Thyroid gland (tissue), 4 donors: ENCODE measurements around the gene PDZD2.

ENCODE experiments used
- POLR2A ChIP-seq, 2 donors: fragments of 450-650 bp; IDR thresholded peaks; one replicate each; pipeline ENCODE4 v1.6.1; 2017; ENCODE audit warnings: antibody characterized with exemption in 2 of 2, mild to moderate bottlenecking in 2 of 2, moderate library complexity in 1 of 2
- TF ChIP-seq, protein P1 (sequence below), 6 experiments: fragments of 200-600 bp in 3 of 6; fragments of 450-650 bp in 3 of 6; sonication (generic) in 3 of 6; IDR thresholded peaks; one replicate each; pipeline ENCODE4 v1.5.1; 2016 to 2019; ENCODE audit warnings: antibody characterized with exemption in 6 of 6, mild to moderate bottlenecking in 2 of 6, inconsistent platforms in 1 of 6, moderate library complexity in 1 of 6

DNA sequence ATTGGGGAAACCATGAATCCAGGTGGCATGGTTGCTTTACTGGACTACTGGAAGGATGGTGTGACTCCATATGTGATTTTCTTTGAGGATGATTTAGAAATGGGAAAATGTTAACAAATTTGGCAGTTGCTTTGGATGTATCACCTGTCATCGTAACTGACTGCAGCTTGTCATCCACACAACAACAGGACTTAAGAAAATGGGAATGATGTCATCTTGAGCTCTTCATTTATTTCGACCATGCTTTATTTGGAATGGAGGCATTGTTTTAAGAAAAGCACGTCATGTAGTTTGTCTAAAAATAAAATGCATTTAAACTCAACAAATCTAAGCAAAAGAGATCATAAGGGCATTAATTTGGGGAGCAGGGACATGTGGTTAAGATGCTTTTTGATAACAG is 270.1 kb downstream of the PDZD2 start:
- TF ChIP-seq, protein P1, sequence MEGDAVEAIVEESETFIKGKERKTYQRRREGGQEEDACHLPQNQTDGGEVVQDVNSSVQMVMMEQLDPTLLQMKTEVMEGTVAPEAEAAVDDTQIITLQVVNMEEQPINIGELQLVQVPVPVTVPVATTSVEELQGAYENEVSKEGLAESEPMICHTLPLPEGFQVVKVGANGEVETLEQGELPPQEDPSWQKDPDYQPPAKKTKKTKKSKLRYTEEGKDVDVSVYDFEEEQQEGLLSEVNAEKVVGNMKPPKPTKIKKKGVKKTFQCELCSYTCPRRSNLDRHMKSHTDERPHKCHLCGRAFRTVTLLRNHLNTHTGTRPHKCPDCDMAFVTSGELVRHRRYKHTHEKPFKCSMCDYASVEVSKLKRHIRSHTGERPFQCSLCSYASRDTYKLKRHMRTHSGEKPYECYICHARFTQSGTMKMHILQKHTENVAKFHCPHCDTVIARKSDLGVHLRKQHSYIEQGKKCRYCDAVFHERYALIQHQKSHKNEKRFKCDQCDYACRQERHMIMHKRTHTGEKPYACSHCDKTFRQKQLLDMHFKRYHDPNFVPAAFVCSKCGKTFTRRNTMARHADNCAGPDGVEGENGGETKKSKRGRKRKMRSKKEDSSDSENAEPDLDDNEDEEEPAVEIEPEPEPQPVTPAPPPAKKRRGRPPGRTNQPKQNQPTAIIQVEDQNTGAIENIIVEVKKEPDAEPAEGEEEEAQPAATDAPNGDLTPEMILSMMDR (IDR thresholded peaks at IDR 0.05) = no peak
- TF ChIP-seq POLR2A (IDR thresholded peaks at IDR 0.05) = no peak
